ENCODE measurements around the gene CACNG7.
A peak's percentile ranks its signal among the peaks of the same experiment; 100 is the strongest.

Gene CACNG7

DNA sequence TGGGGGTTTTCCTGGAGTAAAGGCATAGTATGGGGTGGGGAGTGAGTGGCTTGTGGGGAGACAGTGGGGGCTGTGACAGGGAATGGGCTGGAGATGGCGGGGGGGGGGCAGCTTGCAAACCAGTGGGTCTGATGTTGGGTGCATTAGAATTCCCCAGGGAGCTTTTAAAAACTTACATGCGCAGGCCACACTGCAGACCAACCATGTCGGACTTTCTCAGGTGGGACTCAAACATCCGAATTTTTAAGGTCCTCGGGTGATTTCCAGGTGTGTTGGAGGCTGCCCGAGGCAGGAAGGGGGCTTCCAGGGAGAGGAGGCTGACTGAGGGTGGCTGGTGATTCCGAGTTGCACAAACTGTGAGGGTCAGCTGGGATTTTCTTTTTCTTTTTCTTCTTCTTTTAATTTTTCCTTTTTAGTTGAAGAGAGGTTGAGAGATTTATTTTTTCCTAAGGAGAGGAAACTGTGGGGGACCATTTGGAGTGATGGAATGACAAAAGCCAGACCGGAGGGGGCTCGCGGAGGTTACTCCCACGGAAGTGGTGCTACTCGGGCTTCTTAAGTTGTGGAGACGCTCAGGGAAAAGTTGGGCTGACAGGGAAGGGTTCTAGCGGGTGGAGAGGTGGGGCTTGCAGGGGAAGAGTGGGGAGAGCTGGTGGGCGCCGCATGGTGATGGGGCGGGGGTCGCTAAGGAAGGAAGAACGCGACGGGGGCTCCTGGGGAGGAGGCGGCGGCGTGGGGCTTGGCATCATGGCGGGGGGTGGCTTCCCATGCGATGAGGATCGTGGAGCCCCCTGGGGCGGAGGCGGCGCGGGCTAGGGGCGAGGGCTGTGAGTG lies 52.7 kb downstream of the CACNG7 start:
- FAIRE-seq (no peak), DNase-seq (ENCODE audit: insufficient read length, low spot score) (peak; percentile 91)
- peak; percentile 48; the same call in 1 of the 2 replicates for TF ChIP-seq POLR2A (IDR thresholded peaks at IDR 0.05; ENCODE audit: low read depth, low read length)

DNA sequence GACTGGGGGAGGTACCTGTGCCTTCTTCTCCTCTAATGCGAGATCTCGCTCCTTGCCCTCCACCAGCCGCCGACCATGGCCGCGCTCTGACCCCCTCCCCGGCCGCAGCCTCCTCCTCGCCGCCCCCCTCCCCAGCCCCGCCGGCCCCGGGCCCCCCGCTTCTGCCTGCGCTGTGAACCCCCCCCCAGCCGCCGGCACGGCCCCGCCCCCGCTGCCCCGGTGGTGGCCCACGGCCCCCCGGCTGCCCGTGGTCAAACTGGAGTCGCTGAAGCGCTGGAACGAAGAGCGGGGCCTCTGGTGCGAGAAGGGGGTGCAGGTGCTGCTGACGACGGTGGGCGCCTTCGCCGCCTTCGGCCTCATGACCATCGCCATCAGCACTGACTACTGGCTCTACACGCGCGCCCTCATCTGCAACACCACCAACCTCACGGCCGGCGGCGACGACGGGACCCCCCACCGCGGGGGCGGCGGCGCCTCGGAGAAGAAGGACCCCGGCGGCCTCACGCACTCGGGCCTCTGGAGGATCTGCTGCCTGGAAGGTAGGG lies 53.9 kb downstream of the CACNG7 start, which contains the start of gene CACNG8:
Gene CACNG8 (plus strand): TSS at position 51 of the 545 bp plus-strand sequence.
- TF ChIP-seq POLR2A (IDR thresholded peaks at IDR 0.05; ENCODE audit: low read depth, low read length) = no peak
- DNase-seq (ENCODE audit: insufficient read length, low spot score) = no peak
- FAIRE-seq = no peak

DNA sequence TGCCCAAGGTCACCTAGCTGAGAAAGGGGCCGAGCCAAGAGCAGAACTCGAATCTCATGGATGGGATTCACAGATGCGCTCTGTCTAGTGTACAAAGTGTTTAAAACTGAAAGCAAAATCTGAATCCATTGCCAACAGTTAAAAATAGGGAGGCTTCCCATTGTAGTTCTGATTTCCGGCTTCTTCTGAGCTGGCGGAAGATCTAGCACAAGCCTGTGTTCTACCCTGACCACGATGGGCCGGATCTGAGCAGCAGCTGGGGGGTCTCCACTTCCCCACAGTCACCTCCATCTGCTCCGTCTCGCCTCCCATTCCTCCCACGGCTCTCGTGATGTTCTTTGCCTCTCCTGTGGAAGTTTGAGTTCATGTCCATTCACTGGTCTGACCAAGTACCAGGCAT lies 56.0 kb downstream of the CACNG7 start:
- TF ChIP-seq POLR2A (IDR thresholded peaks at IDR 0.05; ENCODE audit: low read depth, low read length) = no peak
- FAIRE-seq (no peak), DNase-seq (ENCODE audit: insufficient read length, low spot score) (no peak)

DNA sequence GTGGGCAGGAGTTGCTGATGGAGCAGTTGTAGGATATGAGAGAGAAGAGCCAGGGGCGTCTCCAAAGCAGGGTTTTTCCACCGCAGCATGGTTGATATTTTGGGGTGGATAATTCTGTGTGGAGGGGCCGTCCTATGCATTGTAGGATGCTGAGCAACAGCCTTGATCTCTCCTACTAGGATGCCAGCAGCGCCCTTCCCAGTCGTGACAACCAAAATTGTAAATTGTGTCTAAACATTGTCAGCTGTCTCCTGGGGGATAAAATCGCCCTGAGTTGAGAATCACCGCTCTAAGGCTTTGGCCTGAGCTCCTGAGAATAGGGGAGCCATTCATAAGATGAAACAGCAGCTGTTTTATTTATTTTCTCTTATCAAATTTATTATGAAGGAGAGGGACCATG lies 57.9 kb downstream of the CACNG7 start:
- TF ChIP-seq POLR2A (IDR thresholded peaks at IDR 0.05; ENCODE audit: low read depth, low read length) = no peak
- DNase-seq (ENCODE audit: insufficient read length, low spot score) = no peak
- FAIRE-seq = no peak

DNA sequence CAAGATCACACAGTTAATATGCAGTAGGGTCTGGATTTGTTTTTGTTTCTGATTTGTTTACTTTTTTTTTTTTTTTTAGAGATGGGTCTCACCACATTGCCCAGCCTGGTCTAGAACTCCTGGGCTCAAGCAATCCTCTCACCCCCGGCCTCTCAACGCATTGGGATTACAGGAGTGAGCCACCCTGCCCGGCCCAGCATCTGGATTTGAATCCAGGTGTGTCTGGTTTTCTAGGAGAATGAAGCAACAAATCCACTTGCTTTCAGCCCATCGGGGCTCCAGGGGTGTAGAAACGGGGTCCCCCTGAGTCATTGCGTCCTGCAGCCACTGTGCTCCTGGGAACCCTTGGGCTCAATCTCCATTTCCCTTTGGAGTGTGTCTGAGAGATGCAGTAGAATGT lies 60.3 kb downstream of the CACNG7 start:
- DNase-seq (ENCODE audit: insufficient read length, low spot score) = no peak
- FAIRE-seq = no peak
- TF ChIP-seq POLR2A (IDR thresholded peaks at IDR 0.05; ENCODE audit: low read depth, low read length) = no peak

DNA sequence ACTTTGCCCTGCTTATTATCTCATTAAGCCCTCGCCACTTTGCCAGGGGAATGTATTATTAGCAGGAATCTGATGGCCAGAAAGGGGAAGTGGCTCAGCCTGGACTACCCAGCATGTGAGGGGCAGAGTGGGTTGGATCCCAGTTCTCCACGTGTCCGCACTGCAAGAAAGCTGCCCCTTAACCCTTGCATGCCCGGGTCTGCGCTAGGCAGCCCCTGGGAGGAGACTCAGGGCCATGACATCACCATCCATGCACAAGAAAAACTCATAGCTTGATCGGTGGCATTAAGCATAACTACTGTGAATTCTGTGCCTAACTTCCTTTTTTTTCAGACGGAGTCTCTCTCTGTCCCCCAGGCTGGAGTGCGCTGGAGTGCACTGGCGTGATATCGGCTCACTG lies 62.6 kb downstream of the CACNG7 start:
- DNase-seq (ENCODE audit: insufficient read length, low spot score) = no peak
- FAIRE-seq = no peak
- no peak for TF ChIP-seq POLR2A (IDR thresholded peaks at IDR 0.05; ENCODE audit: low read depth, low read length)

DNA sequence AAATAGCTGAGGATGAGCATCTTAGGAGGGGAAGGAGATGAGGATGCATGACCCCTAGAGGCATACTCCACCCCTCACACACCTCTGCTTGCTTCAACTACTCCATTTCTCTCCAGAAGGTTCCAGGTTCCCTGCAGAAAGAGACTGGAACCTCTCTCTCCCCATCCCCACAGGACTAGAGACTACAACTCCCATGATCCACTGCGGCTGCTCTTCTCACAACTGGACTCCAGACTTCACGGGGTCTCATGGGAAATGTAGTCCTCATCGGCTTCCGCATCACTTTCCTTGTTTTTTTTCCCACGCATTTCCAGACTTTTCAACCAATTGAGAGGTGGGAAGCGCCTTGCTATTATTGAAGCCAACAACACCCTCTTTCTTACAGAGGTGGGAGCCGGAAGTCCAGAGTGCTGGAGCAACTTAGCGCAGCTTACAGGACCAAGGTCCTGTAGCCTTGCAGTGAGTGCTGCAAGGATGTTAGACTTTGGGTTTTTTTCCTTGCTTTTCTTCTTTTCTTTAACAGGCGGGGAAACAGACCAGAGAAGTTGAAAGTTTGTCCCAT lies 68.4 kb downstream of the CACNG7 start:
- DNase-seq (ENCODE audit: insufficient read length, low spot score) (peak; percentile 95), FAIRE-seq (peak; percentile 15)
- 0 out of 2 replicates have a peak, but pooled peaks have one; percentile 2 for TF ChIP-seq POLR2A (IDR thresholded peaks at IDR 0.05; ENCODE audit: low read depth, low read length)

DNA sequence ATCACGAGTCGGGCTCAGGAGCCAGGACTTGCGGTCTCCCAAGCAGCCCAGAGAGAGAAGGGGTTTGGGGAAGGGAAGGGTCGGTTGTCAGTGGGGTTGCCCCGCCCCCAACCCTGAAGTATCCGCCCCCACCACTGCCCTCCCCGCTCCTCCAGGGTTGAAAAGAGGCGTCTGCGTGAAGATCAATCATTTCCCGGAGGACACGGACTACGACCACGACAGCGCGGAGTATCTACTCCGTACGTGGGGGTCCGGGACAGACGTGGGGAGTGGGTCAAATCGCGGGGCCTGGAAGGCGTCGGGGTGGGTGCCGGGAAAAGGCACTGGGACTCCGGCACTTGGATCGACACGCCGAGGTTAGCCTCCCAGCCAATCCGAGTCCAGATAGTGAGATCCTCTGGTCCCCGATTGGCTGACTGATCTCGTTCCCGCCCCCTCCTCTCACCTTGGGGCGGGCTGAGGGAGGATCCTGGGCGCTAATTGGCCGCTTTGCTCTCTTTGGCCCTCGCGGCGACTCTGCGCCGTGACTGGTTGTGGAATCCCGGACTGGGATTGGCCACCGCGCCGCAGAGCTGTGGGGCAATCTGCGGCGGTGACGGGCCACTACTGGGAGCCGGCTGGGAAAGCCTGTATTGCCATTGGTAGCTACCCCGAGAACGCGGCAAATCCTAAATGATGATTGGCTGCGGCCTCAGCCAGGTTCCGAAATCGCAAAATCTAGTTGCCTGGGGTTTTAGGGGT lies 69.1 kb downstream of the CACNG7 start:
- DNase-seq (ENCODE audit: insufficient read length, low spot score) = peak; percentile 94
- FAIRE-seq = no peak
- TF ChIP-seq POLR2A (IDR thresholded peaks at IDR 0.05; ENCODE audit: low read depth, low read length) = no peak

DNA sequence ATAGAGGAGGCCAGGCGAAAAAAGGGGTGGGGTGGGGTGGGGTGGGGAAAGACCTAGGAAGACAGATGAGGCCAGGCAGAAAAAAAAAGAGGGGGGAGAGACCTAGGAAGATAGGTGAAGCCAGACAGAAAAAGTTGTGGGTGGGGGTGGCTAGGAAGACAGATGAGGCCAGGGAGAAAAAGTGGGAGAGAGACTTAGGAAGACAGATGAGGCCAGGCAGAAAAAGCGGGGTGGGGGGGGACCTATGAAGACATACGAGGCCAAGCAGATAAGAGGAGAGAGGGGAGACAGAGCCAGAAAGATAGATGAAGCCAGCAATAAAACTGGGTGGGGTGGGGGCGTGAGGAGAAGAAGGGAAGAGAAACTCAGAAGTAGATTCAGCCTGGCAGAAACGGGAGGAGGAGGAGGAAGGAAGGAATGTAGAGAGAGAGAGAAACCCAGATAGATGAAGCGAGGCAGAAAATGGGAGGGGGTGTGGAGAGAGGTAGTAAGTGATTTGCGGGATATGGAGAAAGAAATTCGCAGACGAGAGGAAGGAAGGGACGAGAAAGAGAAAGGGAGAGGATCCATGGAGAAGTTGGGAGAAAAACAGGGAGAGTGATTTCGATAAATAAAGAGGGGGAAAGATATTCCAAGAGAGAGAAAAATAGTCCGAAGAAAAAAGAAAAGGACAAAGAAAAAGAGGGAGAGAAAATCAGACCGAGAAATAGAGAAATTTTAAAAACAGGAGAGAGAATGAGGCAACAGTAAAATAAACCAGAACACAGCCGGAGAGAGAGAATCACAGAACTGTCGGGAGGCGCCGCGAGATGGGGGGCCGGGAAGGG lies 70.1 kb downstream of the CACNG7 start:
- FAIRE-seq (no peak), DNase-seq (ENCODE audit: insufficient read length, low spot score) (no peak)
- no peak for TF ChIP-seq POLR2A (IDR thresholded peaks at IDR 0.05; ENCODE audit: low read depth, low read length)

DNA sequence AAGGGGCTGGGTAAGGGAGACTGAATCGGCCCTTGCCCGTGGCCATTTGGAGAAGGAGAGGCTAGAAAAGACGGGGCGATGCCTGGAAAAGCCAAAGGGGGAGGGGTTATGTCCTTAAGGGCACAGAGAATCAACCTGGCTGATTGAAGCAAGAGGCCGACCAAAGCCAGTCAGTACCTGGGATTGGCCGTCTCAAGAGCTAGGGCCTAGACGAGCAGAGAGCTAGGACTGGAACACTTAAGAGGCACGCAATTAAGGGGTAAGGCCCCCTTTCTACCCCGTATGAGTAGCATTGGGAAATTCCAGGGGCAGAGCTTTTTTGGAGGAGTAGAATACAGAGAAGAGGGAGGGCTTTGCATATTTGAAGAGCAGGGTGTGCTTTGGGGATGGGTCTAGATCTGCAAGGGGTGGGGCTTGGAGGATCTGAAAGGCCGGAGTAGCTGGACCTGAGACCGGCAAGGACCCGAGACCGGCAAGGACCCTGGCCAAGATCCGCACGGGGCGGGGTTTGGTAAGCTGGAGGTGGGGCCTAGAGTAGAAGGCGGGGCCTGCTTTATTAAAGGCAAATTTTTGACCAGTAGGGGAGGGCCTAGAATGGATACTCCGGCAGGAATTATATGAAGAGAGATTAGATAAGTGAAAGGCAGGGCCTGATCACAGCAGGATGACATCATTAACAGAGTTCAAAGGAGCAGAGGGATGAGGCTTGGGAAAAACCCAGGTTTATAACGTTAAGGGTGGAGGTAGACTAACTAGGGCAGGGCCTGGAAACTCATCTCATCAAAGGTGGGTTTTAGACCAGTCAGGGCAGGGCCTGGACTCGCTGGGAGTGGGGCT lies 71.7 kb downstream of the CACNG7 start:
- no peak for TF ChIP-seq POLR2A (IDR thresholded peaks at IDR 0.05; ENCODE audit: low read depth, low read length)
- no peak for FAIRE-seq
- peak; percentile 100 for DNase-seq (ENCODE audit: insufficient read length, low spot score)

DNA sequence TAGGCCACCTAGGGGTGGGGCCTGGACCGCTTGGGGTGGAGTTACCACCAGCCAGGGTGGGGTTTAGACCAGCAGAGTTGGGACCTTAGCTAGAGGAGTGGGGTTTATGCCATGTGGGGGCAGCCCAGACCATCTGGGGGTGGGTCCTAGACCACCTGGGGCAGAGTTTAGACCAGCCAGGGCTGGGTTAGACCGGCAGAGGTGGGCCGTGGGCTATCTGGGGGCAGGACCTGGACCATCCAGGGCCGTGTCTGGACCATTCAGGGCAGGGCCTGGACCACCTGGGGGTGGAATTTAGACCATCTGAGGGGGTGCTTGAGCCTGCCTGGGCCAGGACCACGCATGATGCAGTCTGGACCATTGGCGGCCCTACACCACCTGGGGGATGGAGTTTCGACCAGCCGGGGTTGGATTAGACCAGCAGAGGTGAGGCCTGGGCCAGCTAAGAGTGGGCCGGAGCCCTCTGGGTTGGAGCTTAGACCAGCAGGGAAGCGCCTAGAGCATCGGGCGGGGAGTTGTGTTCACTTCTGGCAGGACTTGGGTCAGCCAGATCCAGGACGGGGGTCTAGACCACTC lies 72.4 kb downstream of the CACNG7 start:
- no peak for TF ChIP-seq POLR2A (IDR thresholded peaks at IDR 0.05; ENCODE audit: low read depth, low read length)
- DNase-seq (ENCODE audit: insufficient read length, low spot score) (no peak), FAIRE-seq (no peak)

DNA sequence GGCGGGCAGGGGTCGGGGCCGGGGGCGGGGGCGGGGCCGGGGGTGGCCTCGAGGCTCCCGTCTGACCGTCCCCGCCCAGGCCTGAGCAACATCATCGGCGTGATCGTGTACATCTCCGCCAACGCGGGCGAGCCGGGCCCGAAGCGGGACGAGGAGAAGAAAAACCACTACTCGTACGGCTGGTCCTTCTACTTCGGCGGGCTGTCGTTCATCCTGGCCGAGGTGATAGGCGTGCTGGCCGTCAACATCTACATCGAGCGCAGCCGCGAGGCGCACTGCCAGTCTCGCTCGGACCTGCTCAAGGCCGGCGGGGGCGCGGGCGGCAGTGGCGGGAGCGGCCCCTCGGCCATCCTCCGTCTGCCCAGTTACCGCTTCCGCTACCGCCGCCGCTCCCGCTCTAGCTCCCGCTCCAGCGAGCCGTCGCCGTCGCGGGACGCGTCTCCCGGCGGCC lies 72.9 kb downstream of the CACNG7 start:
- FAIRE-seq = no peak
- no peak for DNase-seq (ENCODE audit: insufficient read length, low spot score)
- 0 out of 2 replicates have a peak, but pooled peaks have one; percentile 29 for TF ChIP-seq POLR2A (IDR thresholded peaks at IDR 0.05; ENCODE audit: low read depth, low read length)

Measured in H54 (cell line).